D721Med (cell line): ENCODE data around the gene HNRNPK.

Experiments
- DNase-seq: peaks from one replicate; pipeline ENCODE4 v3.0.0; 2011; ENCODE audit warnings: low spot score; ENCODE audit not compliant: insufficient read length
- FAIRE-seq: peaks from 2 replicates; lab custom pipeline; 2011; peaks lifted over from hg19 to GRCh38; lab: Jason Lieb, UNC
- CTCF ChIP-seq: IDR thresholded peaks from 2 replicates; pipeline ENCODE4 v1.5.1; 2012; ENCODE audit warnings: mild to moderate bottlenecking, control low read depth; ENCODE audit not compliant: insufficient read depth; ENCODE audit errors: missing control alignments

The HNRNPK gene

GRCh38 chr9:83934569-83935275 is 45.3 kb downstream of the HNRNPK start:
- no peak for TF ChIP-seq CTCF
- FAIRE-seq (no peak), DNase-seq (no peak)

GRCh38 chr9:83933790-83934189 is 46.2 kb downstream of the HNRNPK start:
- FAIRE-seq (no peak), DNase-seq (no peak)
- no peak for TF ChIP-seq CTCF

- FAIRE-seq = no peak
- DNase-seq = no peak
These were observed 47.2 kb downstream of the HNRNPK start for GRCh38 chr9:83932851-83933250.

GRCh38 chr9:83932011-83932410 is 48.0 kb downstream of the HNRNPK start:
- no peak for FAIRE-seq
- no peak for TF ChIP-seq CTCF
- DNase-seq = no peak

More at GRCh38 chr9:83932851-83933250, 47.2 kb downstream of the HNRNPK start:
- TF ChIP-seq CTCF = no peak

- TF ChIP-seq CTCF = no peak
- FAIRE-seq (no peak), DNase-seq (no peak)
These were observed 49.1 kb downstream of the HNRNPK start for GRCh38 chr9:83930881-83931280.

GRCh38 chr9:83927591-83927990 is 52.4 kb downstream of the HNRNPK start:
- TF ChIP-seq CTCF = no peak
- DNase-seq = no peak
- no peak for FAIRE-seq

- DNase-seq (peak; percentile 65), FAIRE-seq (no peak)
- TF ChIP-seq CTCF = no peak
These were observed 58.9 kb downstream of the HNRNPK start, which contains the start of gene KIF27 for GRCh38 chr9:83920927-83921707. KIF27 (minus strand) TSS chr9:83921432; CDS start chr9:83915591, 5,841 bp downstream.
